ENCODE measurements around the gene PRSS33.

The PRSS33 gene

GRCh38 chr16:2792940-2793339 lies 5.6 kb upstream of the PRSS33 start:
- ChIA-PET CTCF (interaction anchor here (1.0 kb wide), 1 partner anchor 50 kb away, joined by 3 read pairs; no protein-coding TSS in a partner anchor), POLR2A (no interaction called here)
- H3K4me3 ChIP-seq (ENCODE audit: low read depth, low read length), result no peak overlapping the region
- no peak for TF ChIP-seq CTCF (IDR thresholded peaks at IDR 0.05; ENCODE audit: insufficient read depth, low read length, missing control alignments)
- no peak for DNase-seq (ENCODE audit: low read depth, low spot score)

- CTCF ChIA-PET, result no interaction called here
Measured at GRCh38 chr16:2791174-2791573, 3.8 kb upstream of the PRSS33 start.

GRCh38 chr16:2790631-2791030 lies 3.3 kb upstream of the PRSS33 start:
- CTCF ChIA-PET, result interaction anchor here (1.6 kb wide), 1 partner anchor 31 kb away, joined by 4 read pairs; no protein-coding TSS in a partner anchor
- DNase-seq (ENCODE audit: low read depth, low spot score), result no peak
- no peak overlapping the region for H3K4me3 ChIP-seq (ENCODE audit: low read depth, low read length)
- POLR2A ChIA-PET, result no interaction called here
- no peak for TF ChIP-seq CTCF (IDR thresholded peaks at IDR 0.05; ENCODE audit: insufficient read depth, low read length, missing control alignments)

More at GRCh38 chr16:2791174-2791573, 3.8 kb upstream of the PRSS33 start:
- no peak overlapping the region for H3K4me3 ChIP-seq (ENCODE audit: low read depth, low read length)
- no peak for DNase-seq (ENCODE audit: low read depth, low spot score)
- POLR2A ChIA-PET, result interaction anchor here (0.6 kb wide), 1 partner anchor 109 kb away, joined by 3 read pairs; the partner anchor contains the start of gene KCTD5
- no peak for TF ChIP-seq CTCF (IDR thresholded peaks at IDR 0.05; ENCODE audit: insufficient read depth, low read length, missing control alignments)

- no peak overlapping the region for H3K4me3 ChIP-seq (ENCODE audit: low read depth, low read length)
- no peak for DNase-seq (ENCODE audit: low read depth, low spot score)
- ChIA-PET POLR2A (no interaction called here), CTCF (no interaction called here)
- no peak for TF ChIP-seq CTCF (IDR thresholded peaks at IDR 0.05; ENCODE audit: insufficient read depth, low read length, missing control alignments)
Measured at GRCh38 chr16:2787961-2788360, 601 bp upstream of the PRSS33 start.

GRCh38 chr16:2786826-2787151 lies 571 bp downstream of the PRSS33 start:
- H3K4me3 ChIP-seq (ENCODE audit: low read depth, low read length), result no peak overlapping the region
- ChIA-PET POLR2A (no interaction called here), CTCF (no interaction called here)
- DNase-seq (ENCODE audit: low read depth, low spot score), result no peak
- no peak for TF ChIP-seq CTCF (IDR thresholded peaks at IDR 0.05; ENCODE audit: insufficient read depth, low read length, missing control alignments)

GRCh38 chr16:2786061-2786825 lies 1.1 kb downstream of the PRSS33 start:
- H3K4me3 ChIP-seq (ENCODE audit: low read depth, low read length), result no peak overlapping the region
- POLR2A ChIA-PET, result no interaction called here
- CTCF ChIA-PET, result no interaction called here
- no peak for DNase-seq (ENCODE audit: low read depth, low spot score)
- TF ChIP-seq CTCF (IDR thresholded peaks at IDR 0.05; ENCODE audit: insufficient read depth, low read length, missing control alignments), result no peak

Measured in AG04449 (cell line).